Measurements from ENCODE around the gene NCAM1.

Gene NCAM1

GRCh38 chr11:113234888-113235287 lies 273.7 kb downstream of the NCAM1 start:
- no peak for DNase-seq

- no peak for DNase-seq
These were observed 276.0 kb downstream of the NCAM1 start for GRCh38 chr11:113237261-113237660.

GRCh38 chr11:113238721-113239120 lies 277.5 kb downstream of the NCAM1 start:
- DNase-seq: no peak

GRCh38 chr11:113240389-113240788 lies 279.2 kb downstream of the NCAM1 start:
- no peak for DNase-seq

GRCh38 chr11:113240790-113241635 lies 279.8 kb downstream of the NCAM1 start:
- DNase-seq: no peak

GRCh38 chr11:113241636-113242054 lies 280.4 kb downstream of the NCAM1 start:
- no peak for DNase-seq

- DNase-seq: no peak
These were observed 280.8 kb downstream of the NCAM1 start for GRCh38 chr11:113242060-113242459.

- no peak for DNase-seq
These were observed 281.7 kb downstream of the NCAM1 start for GRCh38 chr11:113242767-113243397.

GRCh38 chr11:113243696-113244095 lies 282.5 kb downstream of the NCAM1 start:
- no peak for DNase-seq

GRCh38 chr11:113245216-113245615 lies 284.0 kb downstream of the NCAM1 start:
- DNase-seq: no peak

GRCh38 chr11:113247221-113247620 lies 286.0 kb downstream of the NCAM1 start:
- no peak for DNase-seq

- DNase-seq: no peak
These were observed 286.7 kb downstream of the NCAM1 start for GRCh38 chr11:113247966-113248365.

GRCh38 chr11:113248702-113249490 lies 287.7 kb downstream of the NCAM1 start:
- no peak for DNase-seq

- no peak for DNase-seq
These were observed 288.2 kb downstream of the NCAM1 start for GRCh38 chr11:113249491-113249763.

GRCh38 chr11:113249786-113250185 lies 288.6 kb downstream of the NCAM1 start:
- no peak for DNase-seq

GRCh38 chr11:113251281-113251680 lies 290.1 kb downstream of the NCAM1 start:
- no peak for DNase-seq

- no peak for DNase-seq
These were observed 292.2 kb downstream of the NCAM1 start for GRCh38 chr11:113253406-113253805.

GRCh38 chr11:113255096-113255495 lies 293.9 kb downstream of the NCAM1 start:
- no peak for DNase-seq

GRCh38 chr11:113255741-113256140 lies 294.5 kb downstream of the NCAM1 start:
- DNase-seq: no peak

GRCh38 chr11:113256431-113257202 lies 295.4 kb downstream of the NCAM1 start:
- DNase-seq: no peak

- no peak for DNase-seq
These were observed 298.8 kb downstream of the NCAM1 start for GRCh38 chr11:113260096-113260425.

GRCh38 chr11:113260541-113260940 lies 299.3 kb downstream of the NCAM1 start:
- no peak for DNase-seq
